ENCODE measurements around the gene XPNPEP1. TPM values are rescaled to one million over a fixed set of nuclear protein-coding genes. Genes with fewer than 3 reads are reported as not detected.

XPNPEP1 gene

GRCh38 chr10:109819807-109820206 lies 103.5 kb downstream of the XPNPEP1 start:
- H3K23ac ChIP-seq (ENCODE audit: low read depth, low read length, poor library complexity), result no peak overlapping the region
- H3K9me3 ChIP-seq (replicated peaks in 1 of 2; ENCODE audit: control insufficient read depth in 2 of 2, insufficient read depth in 1 of 2, low read depth in 1 of 2, low read length in 2 of 2), result no peaks in the 10 kb centered on the region
- H4K8ac ChIP-seq (ENCODE audit: low read depth, low read length), result no peak overlapping the region
- H3K18ac ChIP-seq (ENCODE audit: low read length), result no peak overlapping the region
- DNase-seq (ENCODE audit: low spot score), result no peak
- H2BK120ac ChIP-seq (ENCODE audit: low read depth, low read length), result no peak overlapping the region
- no peak overlapping the region for H4K91ac ChIP-seq (ENCODE audit: low read depth, low read length, poor library complexity)
- no CpG with 5 or more reads among the region's 3 CpGs for WGBS, 2 donors (ENCODE audit: extremely low coverage in 2 of 2, insufficient read length in 2 of 2, insufficient replicate concordance in 1 of 2)
- H3K14ac ChIP-seq (ENCODE audit: low read length), result no peak overlapping the region
- H3K4me3 ChIP-seq (ENCODE audit: low read length in 2 of 2), result no peak overlapping the region
- H2AFZ ChIP-seq (ENCODE audit: low read length), result no peak overlapping the region
- H3K79me1 ChIP-seq (ENCODE audit: low read depth, low read length), result no peaks in the 10 kb centered on the region
- no peak overlapping the region for H2AK5ac ChIP-seq (ENCODE audit: low read depth, low read length)
- H3K36me3 ChIP-seq (replicated peaks in 1 of 2; ENCODE audit: control insufficient read depth in 2 of 2, insufficient read depth in 2 of 2, low read length in 2 of 2), result no peaks in the 10 kb centered on the region
- no peak overlapping the region for H2BK5ac ChIP-seq (ENCODE audit: low read length)
- H3K4me1 ChIP-seq (ENCODE audit: control insufficient read depth in 2 of 2, insufficient read depth in 1 of 2, low read depth in 1 of 2, low read length in 2 of 2), result no peaks in the 10 kb centered on the region
- H2BK12ac ChIP-seq (ENCODE audit: low read length), result no peak overlapping the region
- no peak overlapping the region for H3K9ac ChIP-seq (ENCODE audit: low read depth, low read length, poor library complexity)
- no peak overlapping the region for H3K4ac ChIP-seq (ENCODE audit: low read length)
- H3K27ac ChIP-seq (replicated peaks; ENCODE audit: low read length), result no peak overlapping the region
- no peaks in the 10 kb centered on the region for H3K27me3 ChIP-seq (ENCODE audit: control insufficient read depth in 3 of 3, insufficient read depth in 3 of 3, low read depth in 1 of 3, low read length in 3 of 3)
- no peak overlapping the region for H3K4me2 ChIP-seq (ENCODE audit: insufficient read depth, low read length, poor library complexity, severe bottlenecking)
- H2BK15ac ChIP-seq (ENCODE audit: low read length), result no peak overlapping the region

Small RNAs within 50 kb of the gene (small RNA-seq; reads per million reads assigned to genes)
- gene RNU4-5P (ENCODE audit: insufficient read depth), result not detected
